Activated T-cell treated with anti-CD3 and anti-CD28 coated beads, Interleukin-2, amount 50 U/mL, for 1 hour (primary cell): ENCODE measurements around the gene MFF.

Experiments
- DNase-seq: peaks from one replicate; pipeline ENCODE4 v3.0.0-alpha.2; 2020

The MFF gene

GRCh38 chr2:227324995-227325838 is at the start of gene MFF:
MFF (plus strand) TSS chr2:227325251; CDS start chr2:227330666, 5,415 bp downstream.
- peak; percentile 90 for DNase-seq

GRCh38 chr2:227280895-227281294 is 44.2 kb upstream of the MFF start:
- DNase-seq: no peak

GRCh38 chr2:227285741-227286236 is 39.3 kb upstream of the MFF start:
- DNase-seq: no peak

- no peak for DNase-seq
Measured at GRCh38 chr2:227287771-227288170, 37.3 kb upstream of the MFF start.

- DNase-seq: no peak
Measured at GRCh38 chr2:227292314-227292713, 32.7 kb upstream of the MFF start.

- DNase-seq: no peak
Measured at GRCh38 chr2:227293531-227293930, 31.5 kb upstream of the MFF start.

GRCh38 chr2:227295806-227296205 is 29.2 kb upstream of the MFF start:
- DNase-seq: no peak

GRCh38 chr2:227296671-227297405 is 28.2 kb upstream of the MFF start:
- DNase-seq: no peak

GRCh38 chr2:227301523-227301922 is 23.5 kb upstream of the MFF start:
- no peak for DNase-seq

GRCh38 chr2:227308784-227309183 is 16.3 kb upstream of the MFF start:
- DNase-seq: no peak

- no peak for DNase-seq
Measured at GRCh38 chr2:227310756-227311110, 14.3 kb upstream of the MFF start.

- no peak for DNase-seq
Measured at GRCh38 chr2:227311861-227312506, 13.1 kb upstream of the MFF start.

GRCh38 chr2:227312579-227312978 is 12.5 kb upstream of the MFF start:
- DNase-seq: no peak

- no peak for DNase-seq
Measured at GRCh38 chr2:227313310-227313709, 11.7 kb upstream of the MFF start.

GRCh38 chr2:227317834-227318233 is 7.2 kb upstream of the MFF start:
- DNase-seq: no peak

- no peak for DNase-seq
Measured at GRCh38 chr2:227320305-227321094, 4.6 kb upstream of the MFF start.

GRCh38 chr2:227322530-227323205 is 2.4 kb upstream of the MFF start:
- no peak for DNase-seq

- no peak for DNase-seq
Measured at GRCh38 chr2:227323818-227324217, 1.2 kb upstream of the MFF start.

GRCh38 chr2:227324642-227324994 is 433 bp upstream of the MFF start:
- no peak for DNase-seq

GRCh38 chr2:227325839-227326195 is 766 bp downstream of the MFF start:
- DNase-seq: no peak

GRCh38 chr2:227326783-227327182 is 1.7 kb downstream of the MFF start:
- no peak for DNase-seq

GRCh38 chr2:227335713-227336112 is 10.7 kb downstream of the MFF start:
- DNase-seq: no peak
